ENCODE measurements around the gene KIF3C.
"Not testable (repeated sequence)": the region's sequence is repeated elsewhere in the genome, so short reads cannot be mapped to it uniquely, and the experiment has no call there.

The KIF3C gene

GRCh38 chr2:25998816-25999383 is 16.6 kb upstream of the KIF3C start:
- not testable (repeated sequence) for DNase-seq

GRCh38 chr2:25996844-25997243 is 14.5 kb upstream of the KIF3C start:
- DNase-seq, result no peak

- no peak for DNase-seq
These were observed 12.2 kb upstream of the KIF3C start for GRCh38 chr2:25994509-25994908.

GRCh38 chr2:25993049-25993448 is 10.8 kb upstream of the KIF3C start:
- no peak for DNase-seq

DNA sequence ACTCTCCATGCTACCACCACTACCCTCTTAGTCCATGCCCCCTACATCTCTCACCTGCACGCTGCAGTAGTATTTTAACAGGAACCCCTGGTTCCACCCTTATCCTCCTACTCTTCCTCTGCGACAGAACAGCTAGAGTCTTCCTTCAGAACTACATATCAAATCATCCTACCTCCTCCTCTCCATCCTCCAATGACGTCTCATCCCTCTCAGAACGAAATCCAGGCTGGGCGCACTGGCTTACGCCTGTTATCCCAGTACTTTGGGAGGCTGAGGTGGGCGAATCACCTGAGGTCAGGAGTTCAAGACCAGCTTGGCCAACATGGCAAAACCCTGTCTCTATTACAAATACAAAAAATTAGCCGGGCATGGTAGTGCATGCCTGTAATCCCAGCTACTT is 10.3 kb upstream of the KIF3C start:
- DNase-seq, result no peak

DNA sequence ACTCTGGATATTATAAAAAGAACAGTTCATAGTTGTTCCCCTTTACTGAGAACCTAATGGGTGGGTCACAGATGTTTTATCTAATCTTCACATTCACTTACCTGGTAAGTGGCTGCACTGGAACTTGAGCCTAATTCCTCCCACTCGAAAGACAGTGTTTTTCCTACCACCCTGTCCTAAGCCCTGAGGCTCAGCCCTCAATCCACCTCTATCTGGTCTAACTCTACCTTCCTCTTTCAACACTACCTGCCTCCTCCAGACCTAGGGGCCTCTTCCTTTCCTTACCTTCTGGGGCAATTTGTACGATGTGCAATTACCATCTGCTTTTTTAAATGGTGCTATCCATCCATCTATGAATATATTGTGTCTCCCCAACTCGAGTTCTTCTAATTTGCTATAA is 9.7 kb upstream of the KIF3C start:
- no peak for DNase-seq

DNA sequence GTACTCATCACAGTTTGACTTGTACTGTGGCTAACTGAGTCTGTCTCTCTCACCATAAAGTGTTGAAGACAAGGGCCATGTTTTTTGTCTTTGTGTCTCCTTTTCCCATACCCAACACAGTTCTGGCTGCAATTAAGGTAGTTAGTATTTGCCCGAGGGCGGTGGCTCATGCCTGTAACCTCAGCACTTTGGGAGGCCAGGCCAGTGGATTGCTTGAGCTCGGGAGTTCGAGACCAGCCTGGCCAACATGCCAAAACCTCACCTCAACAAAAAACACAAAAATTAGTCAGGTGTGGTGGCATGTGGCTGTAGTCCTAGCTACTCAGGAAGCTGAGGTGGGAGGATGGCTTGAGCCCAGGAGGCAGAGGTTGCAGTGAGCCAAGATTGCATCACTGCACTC is 6.9 kb upstream of the KIF3C start:
- DNase-seq, result no peak

DNA sequence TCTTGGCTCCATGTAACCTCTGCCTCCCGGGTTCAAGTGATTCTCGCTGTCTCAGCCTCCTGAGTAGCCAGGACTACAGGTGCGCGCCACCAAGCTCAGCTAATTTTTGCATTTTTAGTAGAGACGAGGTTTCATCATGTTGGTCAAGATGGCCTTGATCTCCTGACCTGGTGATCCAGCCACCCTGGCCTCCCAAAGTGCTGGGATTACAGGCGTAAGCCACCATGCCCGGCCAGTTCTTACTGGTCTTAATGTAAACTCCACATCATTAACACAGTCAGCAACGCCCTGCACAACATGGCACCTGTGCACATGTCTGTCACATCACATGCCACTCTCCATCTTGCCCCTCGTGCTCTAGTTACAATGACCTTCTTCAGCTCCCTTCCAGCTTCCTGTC is 5.8 kb upstream of the KIF3C start:
- no peak for DNase-seq

DNA sequence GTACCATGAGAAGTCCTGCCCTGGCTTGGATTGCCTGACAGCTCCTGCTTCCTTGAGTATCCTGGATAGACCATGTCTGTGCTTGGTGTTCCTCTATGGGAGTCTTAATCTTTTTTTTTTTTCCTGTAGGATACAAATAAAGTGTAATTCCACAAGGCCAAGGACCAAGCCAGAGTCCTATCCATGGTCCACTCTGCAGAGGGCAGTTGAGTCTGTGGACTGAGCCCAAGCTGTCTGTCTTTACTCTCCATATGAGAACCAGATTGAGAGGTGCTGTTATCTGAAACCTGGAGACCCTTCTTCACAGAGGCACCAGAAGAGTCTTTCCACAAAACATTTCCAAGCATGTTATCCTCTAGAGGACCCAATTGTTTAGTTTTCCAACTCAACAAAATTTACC is 1.4 kb upstream of the KIF3C start:
- DNase-seq, result no peak

DNA sequence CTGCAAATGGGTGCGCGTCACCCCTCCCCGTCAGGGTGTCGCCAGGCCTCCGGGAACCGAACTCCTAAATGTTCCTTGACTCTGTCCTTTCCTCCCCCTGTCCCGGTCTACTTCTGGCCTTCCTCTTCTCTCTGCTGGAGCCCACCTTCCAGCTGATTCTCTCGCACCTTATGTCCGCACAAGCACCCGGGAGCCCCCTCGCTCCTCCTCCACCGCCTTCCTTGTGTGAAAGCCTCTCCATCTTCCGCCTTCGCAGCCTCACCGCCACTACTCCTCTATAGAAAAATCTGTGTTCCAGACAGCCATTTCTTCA is 627 bp upstream of the KIF3C start:
- no peak for DNase-seq

- no peak for DNase-seq
These were observed 563 bp downstream of the KIF3C start for GRCh38 chr2:25981596-25982272.

DNA sequence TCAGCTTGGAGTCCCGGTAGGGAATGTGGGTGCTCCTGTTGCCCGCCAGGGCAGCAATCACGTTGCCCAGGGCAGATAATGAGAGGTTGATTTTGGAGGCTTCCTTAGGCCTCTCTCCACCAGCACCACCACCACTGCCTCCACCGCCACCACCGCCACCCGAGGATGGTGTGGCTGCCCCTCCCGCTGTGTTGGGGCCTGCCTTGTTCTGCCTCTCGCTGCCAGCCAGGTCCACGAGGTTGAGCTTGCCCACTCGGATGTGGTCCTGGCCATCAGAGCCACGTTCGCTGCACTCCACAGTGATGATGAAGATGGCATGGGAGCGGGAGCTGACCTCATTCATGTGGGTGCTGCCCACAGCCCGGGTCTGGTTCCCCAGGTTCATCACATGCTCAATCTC is 1.3 kb downstream of the KIF3C start:
- DNase-seq, result no peak

DNA sequence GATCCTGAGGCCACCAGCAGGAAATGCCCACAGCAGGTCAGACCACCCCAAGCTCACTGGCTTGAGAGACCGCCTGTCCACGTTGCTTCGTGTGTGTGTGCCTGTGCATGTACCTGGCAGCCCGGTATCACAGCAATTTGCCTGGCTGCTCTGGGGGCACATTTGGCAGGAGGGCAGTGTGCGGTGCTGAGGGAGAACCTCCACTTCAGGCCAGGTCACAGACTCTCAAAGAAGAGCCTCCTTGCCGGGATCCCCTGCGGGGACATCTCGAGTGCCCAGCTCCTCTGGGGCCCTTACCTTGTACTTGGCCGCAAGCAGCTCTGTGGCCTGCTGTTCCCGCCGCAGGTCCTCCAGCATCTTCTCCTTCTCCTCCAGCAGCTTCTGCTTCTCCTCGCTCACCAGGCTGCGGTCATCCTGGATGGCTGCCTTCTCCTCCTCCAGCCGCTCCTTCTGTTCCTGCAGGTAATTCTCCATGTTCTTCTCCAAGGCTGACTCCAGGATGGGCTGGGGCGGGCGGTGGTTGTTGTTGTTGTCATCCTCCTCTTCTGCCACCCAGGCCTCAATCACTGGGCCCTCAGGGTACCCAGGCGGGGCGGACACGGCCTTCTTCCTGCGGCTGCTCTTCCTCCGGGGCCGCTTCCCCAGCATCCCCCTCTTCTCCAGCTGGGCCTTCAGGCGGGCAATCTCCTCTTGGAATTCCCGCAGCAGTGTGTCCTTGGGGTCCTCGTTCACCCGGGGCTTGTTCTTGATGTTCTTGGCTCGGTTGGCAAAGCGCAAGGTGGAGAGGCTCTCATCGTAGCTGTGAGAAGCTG is 2.0 kb downstream of the KIF3C start:
- no peak for DNase-seq

GRCh38 chr2:25979001-25979400 is 3.3 kb downstream of the KIF3C start:
- DNase-seq, result no peak

DNA sequence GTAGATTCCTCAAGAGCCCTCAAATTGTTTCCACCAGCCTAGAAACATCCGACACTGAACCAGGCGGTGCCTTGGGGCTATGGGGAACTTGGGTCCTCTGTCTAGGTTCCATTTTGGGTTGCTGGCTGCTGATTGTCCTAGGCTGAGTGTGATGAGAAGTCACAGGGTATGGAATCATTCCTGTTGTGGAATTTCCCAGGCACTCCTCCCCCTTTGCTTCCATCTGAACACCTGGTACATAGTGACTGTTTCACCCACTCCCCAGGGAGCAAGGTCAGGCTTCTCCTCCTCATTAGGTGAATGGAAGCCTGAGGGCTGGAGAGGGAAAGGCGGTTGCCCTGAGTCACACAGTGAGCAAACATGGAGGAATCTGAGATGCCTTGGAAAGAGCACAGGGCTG is 4.5 kb downstream of the KIF3C start:
- no peak for DNase-seq

DNA sequence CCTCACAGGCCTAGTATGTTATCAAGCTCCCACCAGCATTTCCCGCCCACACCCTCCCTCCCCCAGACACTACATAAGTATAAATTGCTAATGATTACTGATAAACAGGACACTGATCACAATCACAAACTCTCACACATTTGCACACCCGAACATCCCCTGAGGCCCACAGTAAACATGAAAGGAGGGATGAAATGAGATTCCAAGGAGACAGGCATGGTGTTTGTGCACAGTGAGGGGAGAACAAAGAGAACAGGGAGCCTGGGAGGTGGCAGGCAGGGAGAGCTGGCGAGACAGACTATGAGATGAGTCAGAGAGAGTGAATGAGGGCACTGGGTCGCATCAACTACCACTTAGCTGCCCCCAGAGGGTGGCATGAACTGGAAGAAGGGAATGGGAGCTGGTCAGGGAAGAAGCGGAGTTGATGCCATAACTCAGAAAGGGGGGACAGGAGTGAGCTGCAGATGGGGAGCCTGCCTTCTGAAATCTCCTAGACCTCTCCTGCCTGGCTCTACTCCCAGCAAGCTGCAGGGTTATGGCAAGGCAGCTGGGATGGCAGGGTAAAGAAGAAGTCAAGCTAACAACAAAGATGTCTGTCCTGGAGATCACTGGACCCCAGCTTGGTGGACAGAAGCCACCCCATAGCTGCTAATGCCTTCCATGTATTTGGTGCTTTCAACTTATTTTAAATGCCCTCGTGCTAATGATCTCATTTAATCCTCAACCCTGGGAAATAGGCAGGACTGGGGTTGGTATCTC is 5.1 kb downstream of the KIF3C start:
- DNase-seq, result no peak

DNA sequence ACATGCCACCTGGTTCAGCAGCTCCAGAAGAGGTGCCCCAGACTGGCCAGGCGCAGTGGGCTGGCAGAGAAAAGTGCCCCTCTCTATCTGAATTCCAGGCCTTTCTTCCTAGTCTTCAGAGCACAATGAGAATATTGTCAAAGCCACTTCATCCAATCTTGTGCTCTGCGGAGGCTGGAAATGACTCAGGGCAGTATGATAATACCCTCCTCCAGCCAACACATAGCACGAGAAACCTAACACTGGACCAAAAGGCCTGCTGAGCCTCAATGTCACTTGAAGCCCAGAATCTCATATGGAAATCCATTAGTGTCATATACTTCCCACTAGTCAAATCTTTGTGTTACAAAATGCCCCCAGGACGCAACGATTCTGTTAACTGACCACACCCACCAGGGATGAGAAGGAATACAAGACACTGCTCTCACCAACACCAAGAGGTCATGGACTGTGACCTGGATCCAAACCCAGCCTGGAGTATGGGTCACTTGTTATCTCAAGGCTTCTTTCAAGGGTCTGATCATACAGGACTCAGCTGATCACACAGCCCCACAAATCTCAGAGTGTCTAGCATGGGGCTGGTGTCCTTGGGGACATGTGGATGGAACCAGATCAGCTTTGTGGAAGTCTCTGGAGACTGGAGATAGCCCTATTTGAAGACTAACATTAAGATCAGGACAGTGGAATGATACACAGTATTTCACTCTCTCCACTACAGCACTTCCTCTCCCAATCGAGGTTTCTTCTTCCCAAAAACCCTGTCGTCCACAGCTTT is 10.1 kb downstream of the KIF3C start:
- no peak for DNase-seq

- DNase-seq, result no peak
These were observed 10.7 kb downstream of the KIF3C start for GRCh38 chr2:25971596-25971995.

DNA sequence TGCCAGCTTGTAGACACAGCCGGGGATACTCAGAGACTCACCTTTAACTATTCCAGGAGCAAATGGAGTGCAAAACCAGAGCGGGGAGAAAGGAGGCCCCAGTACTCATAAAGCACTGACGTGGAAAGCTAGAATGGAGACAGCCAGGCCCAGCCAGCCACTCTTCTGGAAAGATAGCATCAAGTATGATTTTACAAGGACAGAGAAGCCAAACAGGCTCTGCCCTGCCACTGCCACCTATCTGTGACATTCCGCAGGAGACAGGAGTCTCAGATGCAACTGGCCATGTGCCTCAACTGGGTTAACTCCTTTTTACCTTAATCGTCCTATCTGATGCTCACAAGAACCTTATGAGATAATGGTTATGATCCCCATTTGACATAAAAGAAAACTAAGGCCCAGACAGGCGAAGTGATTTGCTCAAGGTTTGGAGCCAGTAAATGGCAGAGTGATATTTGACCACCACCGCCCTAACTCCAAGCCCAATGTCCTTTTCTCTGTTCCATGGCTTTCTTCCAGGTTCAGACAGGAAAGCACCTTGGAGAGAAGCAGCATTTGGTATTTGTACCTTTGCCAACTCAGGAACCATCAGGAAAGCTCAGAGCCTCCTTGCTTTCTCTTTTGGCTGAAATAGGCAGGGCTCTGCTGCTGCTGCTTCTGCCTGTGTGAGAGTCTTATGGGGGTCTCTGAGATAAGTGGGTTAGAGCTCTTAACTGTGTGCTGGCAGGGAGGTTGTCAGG is 15.6 kb downstream of the KIF3C start:
- no peak for DNase-seq

GRCh38 chr2:25964891-25965290 is 17.4 kb downstream of the KIF3C start:
- no peak for DNase-seq

GRCh38 chr2:25960920-25961319 is 21.4 kb downstream of the KIF3C start:
- DNase-seq, result no peak

- no peak for DNase-seq
These were observed 21.9 kb downstream of the KIF3C start for GRCh38 chr2:25960396-25960795.

All from CD4-positive, alpha-beta T cell treated with Interleukin-17A for 4 hours (primary cell).